ENCODE results near the gene BMP8A.
A peak's percentile ranks its signal among the peaks of the same experiment; 100 is the strongest.
"Not testable (repeated sequence)": the region's sequence is repeated elsewhere in the genome, so short reads cannot be mapped to it uniquely, and the experiment has no call there.

Gene BMP8A

DNA sequence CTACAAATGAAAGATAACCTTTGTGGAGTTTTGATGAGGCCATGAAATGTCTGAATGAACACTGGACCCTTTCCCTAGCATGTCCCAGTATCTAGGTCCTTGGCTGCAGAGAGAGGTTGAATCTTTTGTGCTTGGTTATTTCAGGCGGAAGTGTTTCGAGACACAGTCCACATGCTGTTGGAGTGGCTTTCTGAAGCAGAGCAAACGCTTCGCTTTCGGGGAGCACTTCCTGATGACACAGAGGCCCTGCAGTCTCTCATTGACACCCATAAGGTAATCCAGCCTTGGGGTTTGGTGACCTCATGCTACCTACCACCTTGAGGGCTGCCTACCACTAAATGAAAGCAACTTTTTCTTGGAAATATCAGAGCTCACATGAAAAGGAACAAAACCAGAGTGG, 38.9 kb upstream of the BMP8A start:
- TF ChIP-seq, protein P1, sequence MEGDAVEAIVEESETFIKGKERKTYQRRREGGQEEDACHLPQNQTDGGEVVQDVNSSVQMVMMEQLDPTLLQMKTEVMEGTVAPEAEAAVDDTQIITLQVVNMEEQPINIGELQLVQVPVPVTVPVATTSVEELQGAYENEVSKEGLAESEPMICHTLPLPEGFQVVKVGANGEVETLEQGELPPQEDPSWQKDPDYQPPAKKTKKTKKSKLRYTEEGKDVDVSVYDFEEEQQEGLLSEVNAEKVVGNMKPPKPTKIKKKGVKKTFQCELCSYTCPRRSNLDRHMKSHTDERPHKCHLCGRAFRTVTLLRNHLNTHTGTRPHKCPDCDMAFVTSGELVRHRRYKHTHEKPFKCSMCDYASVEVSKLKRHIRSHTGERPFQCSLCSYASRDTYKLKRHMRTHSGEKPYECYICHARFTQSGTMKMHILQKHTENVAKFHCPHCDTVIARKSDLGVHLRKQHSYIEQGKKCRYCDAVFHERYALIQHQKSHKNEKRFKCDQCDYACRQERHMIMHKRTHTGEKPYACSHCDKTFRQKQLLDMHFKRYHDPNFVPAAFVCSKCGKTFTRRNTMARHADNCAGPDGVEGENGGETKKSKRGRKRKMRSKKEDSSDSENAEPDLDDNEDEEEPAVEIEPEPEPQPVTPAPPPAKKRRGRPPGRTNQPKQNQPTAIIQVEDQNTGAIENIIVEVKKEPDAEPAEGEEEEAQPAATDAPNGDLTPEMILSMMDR (conservative IDR thresholded peaks at IDR 0.05; ENCODE audit: low read depth, low read length), result no peak

DNA sequence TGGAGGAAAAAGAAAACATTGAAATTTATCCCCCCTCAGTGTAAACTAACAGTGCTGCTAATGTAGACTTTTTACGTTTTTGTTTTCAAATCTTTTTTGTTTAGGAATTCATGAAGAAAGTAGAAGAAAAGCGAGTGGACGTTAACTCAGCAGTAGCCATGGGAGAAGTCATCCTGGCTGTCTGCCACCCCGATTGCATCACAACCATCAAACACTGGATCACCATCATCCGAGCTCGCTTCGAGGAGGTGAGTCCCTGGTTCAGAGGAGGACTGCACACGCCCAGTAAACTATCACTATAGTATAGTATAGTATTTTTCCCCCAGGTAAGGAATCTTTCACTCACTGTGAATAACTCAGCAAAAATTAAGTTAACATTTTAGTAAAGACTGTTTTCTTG, 37.8 kb upstream of the BMP8A start:
- TF ChIP-seq, protein P1 (conservative IDR thresholded peaks at IDR 0.05; ENCODE audit: low read depth, low read length), result no peak
- no peak overlapping the region for H3K4me3 ChIP-seq (ENCODE audit: low read depth, low read length)
- DNase-seq (ENCODE audit: low read depth), result peak; percentile 94

More for the DNA sequence above, 38.9 kb upstream of the BMP8A start:
- H3K4me3 ChIP-seq (ENCODE audit: low read depth, low read length), result no peak overlapping the region
- DNase-seq (ENCODE audit: low read depth), result no peak

DNA sequence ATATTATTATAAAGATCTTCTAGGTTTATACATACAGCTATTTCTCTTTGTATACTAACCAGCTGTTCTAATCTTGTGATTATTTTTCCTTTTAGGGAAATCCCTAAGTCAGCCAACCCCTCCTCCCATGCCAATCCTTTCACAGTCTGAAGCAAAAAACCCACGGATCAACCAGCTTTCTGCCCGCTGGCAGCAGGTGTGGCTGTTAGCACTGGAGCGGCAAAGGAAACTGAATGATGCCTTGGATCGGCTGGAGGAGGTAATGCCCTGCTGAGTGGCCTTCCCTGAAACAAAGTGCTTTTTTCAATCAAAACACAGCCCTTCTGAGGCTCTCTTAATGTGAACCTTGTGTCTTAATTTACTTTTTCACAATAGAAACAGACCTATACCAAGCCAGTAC, 32.4 kb upstream of the BMP8A start:
- no peak overlapping the region for H3K4me3 ChIP-seq (ENCODE audit: low read depth, low read length)
- TF ChIP-seq, protein P1 (conservative IDR thresholded peaks at IDR 0.05; ENCODE audit: low read depth, low read length), result no peak
- no peak for DNase-seq (ENCODE audit: low read depth)

DNA sequence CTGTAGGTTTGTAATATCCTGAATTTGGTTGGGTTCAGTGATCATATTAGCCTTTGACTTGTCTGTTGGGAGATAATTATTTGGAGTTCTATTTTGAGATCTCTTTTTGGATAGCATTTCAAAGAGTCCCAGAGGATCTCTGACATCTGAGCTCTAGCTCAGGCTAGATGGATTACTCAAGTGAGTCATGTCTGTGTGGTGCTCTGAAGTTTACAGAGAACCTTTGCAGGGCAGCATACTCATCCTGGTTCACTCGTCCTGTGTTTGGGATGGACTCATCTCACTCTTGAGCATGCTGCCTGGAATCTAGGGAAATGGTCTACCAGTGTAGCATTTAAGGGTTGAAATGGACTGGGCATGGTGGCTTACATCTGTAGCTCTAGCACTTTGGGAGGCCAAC, 29.4 kb upstream of the BMP8A start:
- peak; percentile 39 for DNase-seq (ENCODE audit: low read depth)
- TF ChIP-seq, protein P1 (conservative IDR thresholded peaks at IDR 0.05; ENCODE audit: low read depth, low read length), result no peak
- H3K4me3 ChIP-seq (ENCODE audit: low read depth, low read length), result no peak overlapping the region

DNA sequence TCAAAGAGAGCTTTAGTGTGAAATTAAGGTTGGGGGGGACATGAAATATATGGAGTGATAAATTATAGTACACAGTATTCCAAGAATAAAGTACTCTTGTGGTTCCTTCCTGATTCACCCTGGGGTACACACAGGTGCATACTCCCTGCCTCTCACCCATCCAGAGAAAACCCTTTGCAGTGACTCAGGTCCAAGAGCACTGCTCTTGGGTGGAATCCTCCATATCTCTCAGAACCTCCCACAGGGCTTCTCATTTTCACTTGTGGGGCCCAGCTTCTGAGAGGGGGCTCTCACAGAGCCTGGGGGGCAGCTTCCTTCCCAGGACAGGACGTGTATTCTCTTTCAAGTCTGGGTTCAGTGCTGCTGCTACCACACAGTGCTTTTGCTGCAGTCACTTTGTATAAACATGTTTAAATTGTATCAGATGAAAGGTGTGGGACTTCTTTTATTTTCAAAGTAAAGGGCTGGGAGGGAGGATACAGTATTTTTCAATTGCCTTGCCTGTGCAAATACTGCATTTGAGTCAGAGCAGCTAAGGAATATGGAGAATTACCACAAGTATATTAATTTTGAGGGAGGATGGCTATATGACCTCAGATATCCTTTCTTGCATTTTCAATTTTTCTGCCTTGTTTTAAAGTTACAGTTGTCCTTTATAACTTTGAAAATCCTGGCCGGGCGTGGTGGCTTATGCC, 24.9 kb upstream of the BMP8A start:
- TF ChIP-seq, protein P1 (conservative IDR thresholded peaks at IDR 0.05; ENCODE audit: low read depth, low read length), result no peak
- no peak for DNase-seq (ENCODE audit: low read depth)
- no peak overlapping the region for H3K4me3 ChIP-seq (ENCODE audit: low read depth, low read length)

DNA sequence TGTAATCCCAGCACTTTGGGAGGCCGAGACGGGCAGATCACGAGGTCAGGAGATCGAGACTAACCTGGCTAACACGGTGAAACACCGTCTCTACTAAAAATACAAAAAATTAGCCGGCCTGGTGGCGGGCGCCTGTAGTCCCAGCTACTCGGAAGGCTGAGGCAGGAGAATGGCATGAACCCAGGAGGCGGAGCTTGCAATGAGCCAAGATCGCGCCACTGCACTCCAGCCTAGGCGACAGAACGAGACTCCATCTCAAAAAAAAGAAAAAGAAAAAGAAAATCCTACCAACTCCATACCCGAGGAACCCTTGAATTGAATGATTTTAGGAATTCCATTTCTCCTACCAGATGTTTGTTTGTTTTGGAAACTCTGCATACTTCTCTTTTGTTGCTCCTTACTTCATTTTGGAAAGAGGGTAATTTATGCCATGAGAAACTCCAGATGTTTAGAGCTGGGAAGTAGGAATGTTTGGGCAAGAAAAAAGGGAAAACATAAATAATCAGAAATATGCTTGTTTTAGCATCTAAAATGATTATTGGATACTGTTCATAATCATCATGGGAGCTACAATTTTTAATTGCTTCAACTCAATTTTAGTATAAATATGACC, 24.2 kb upstream of the BMP8A start:
- not testable (repeated sequence) for DNase-seq (ENCODE audit: low read depth)

DNA sequence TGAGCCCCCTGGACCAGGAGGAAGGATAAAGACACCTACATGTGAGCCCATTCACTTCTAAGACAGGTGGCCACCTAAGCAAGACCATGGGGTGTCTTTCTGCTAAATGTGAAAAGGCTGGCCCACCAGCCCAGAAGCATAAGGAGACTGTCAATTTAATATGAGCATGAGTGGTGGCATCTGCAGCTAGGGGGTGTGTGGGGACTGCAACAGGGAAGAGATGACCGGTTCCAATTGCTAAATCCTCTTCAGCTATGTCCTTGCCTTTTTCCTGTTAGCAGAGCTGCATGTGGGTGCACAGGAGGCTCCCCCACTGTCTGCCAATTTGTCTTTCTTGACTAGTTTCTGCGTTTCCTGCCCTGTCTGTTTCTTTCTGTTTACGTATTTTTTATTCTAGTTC, 22.3 kb upstream of the BMP8A start:
- TF ChIP-seq, protein P1 (conservative IDR thresholded peaks at IDR 0.05; ENCODE audit: low read depth, low read length), result peak; percentile 12
- H3K4me3 ChIP-seq (ENCODE audit: low read depth, low read length), result no peak overlapping the region
- DNase-seq (ENCODE audit: low read depth), result no peak

More for the DNA sequence above, 24.2 kb upstream of the BMP8A start:
- not testable (repeated sequence) for H3K4me3 ChIP-seq (ENCODE audit: low read depth, low read length)
